A549 (cell line): Measurements from ENCODE around the gene KIFBP. TPM values are rescaled to one million over a fixed set of nuclear protein-coding genes. Genes with fewer than 3 reads are reported as not detected.

Experiments
- ATAC-seq, 2 experiments: fragments of 200-7000 bp in 1 of 2; fragments of >200 bp in 1 of 2; cut with Nextera tagmentation in 1 of 2; cut with Tn5 transposase in 1 of 2; 3 replicates each; pipeline versions ENCODE4 v1.8.0 to v1.9.1; 2018 to 2020; ENCODE audit warnings: mild to moderate bottlenecking in 1 of 2, moderate library complexity in 1 of 2
- CTCF ChIA-PET: fragments of 300-600 bp; sonication (Branson Sonifier 250); formaldehyde crosslinking; extraction: SDS; loops from one replicate; lab custom pipeline; 2021; ENCODE audit warnings: antibody characterized with exemption, inconsistent platforms; lab: Yijun Ruan, JAX
- POLR2A ChIA-PET: fragments of 350-600 bp; formaldehyde crosslinking; extraction: SDS; loops from one replicate; lab custom pipeline; 2021; ENCODE audit warnings: antibody characterized with exemption, inconsistent platforms; lab: Yijun Ruan, JAX
- DNase-seq, 2 experiments: peaks; one replicate each; pipeline versions ENCODE4 v3.0.0 to v3.0.0-alpha.2; 2011 to 2016; ENCODE audit warnings: low read depth in 1 of 2, low spot score in 1 of 2
- FAIRE-seq: peaks from 2 replicates; lab custom pipeline; 2011; peaks lifted over from hg19 to GRCh38; lab: Jason Lieb, UNC
- H3K27ac ChIP-seq, 2 experiments: fragments of >200 bp; sonication (Bioruptor Twin); formaldehyde crosslinking; 3 replicates each; pipeline ENCODE4 v1.5.1; 2016 to 2017
- H3K4me1 ChIP-seq: fragments of >200 bp; sonication (Bioruptor Twin); formaldehyde crosslinking; 3 replicates; pipeline ENCODE4 v1.6.1; 2016
- H3K4me2 ChIP-seq: fragments of >200 bp; sonication (Bioruptor Twin); formaldehyde crosslinking; 3 replicates; pipeline ENCODE4 v1.6.1; 2016
- H3K4me3 ChIP-seq: fragments of >200 bp; sonication (Bioruptor Twin); formaldehyde crosslinking; 3 replicates; pipeline ENCODE4 v1.5.1; 2016
- H3K9me3 ChIP-seq: fragments of >200 bp; sonication (Bioruptor Twin); formaldehyde crosslinking; 3 replicates; pipeline ENCODE4 v1.6.1; 2016
- BHLHE40 ChIP-seq: IDR thresholded peaks from 2 replicates; pipeline ENCODE4 v1.6.1; 2012; ENCODE audit warnings: low read depth, low read length, inconsistent platforms
- CEBPB ChIP-seq, 2 experiments: fragments of >200 bp in 1 of 2; sonication (Bioruptor Twin) in 1 of 2; formaldehyde crosslinking in 1 of 2; IDR thresholded peaks; 2 replicates each; pipeline ENCODE4 v1.6.1; 2012 to 2016
- CHD4 ChIP-seq: fragments of 200-600 bp; sonication (generic); IDR thresholded peaks from 2 replicates; pipeline ENCODE4 v1.6.1; 2016; ENCODE audit warnings: antibody characterized with exemption, mild to moderate bottlenecking, borderline replicate concordance
- EHMT2 ChIP-seq: fragments of 200-600 bp; sonication (generic); IDR thresholded peaks from 2 replicates; pipeline ENCODE4 v1.6.1; 2016; ENCODE audit warnings: antibody characterized with exemption, low read depth, mild to moderate bottlenecking, moderate library complexity
- HDAC2 ChIP-seq: fragments of 200-600 bp; sonication (generic); IDR thresholded peaks from 2 replicates; pipeline ENCODE4 v1.6.1; 2016
- HEYL ChIP-seq: fragments of 250-450 bp; sonication (Bioruptor Pico); IDR thresholded peaks from 2 replicates; pipeline ENCODE4 v1.8.0; 2021; ENCODE audit warnings: mild to moderate bottlenecking, moderate library complexity
- KDM1A ChIP-seq: fragments of 200-600 bp; sonication (generic); IDR thresholded peaks from 2 replicates; pipeline ENCODE4 v1.6.1; 2016; ENCODE audit warnings: low read depth, mild to moderate bottlenecking
- MYC ChIP-seq: IDR thresholded peaks from 2 replicates; pipeline ENCODE4 v1.6.1; 2012; ENCODE audit warnings: mild to moderate bottlenecking, inconsistent platforms, low read length, improper control_type of control experiment, borderline replicate concordance
- PHF8 ChIP-seq: fragments of 200-600 bp; sonication (generic); IDR thresholded peaks from 2 replicates; pipeline ENCODE4 v1.6.1; 2016; ENCODE audit warnings: low read depth, mild to moderate bottlenecking, antibody characterized with exemption, moderate library complexity, borderline replicate concordance
- POLR2AphosphoS2 ChIP-seq: conservative IDR thresholded peaks from 2 replicates; pipeline ENCODE4 v1.6.1; 2012; ENCODE audit warnings: low read length, improper control_type of control experiment, inconsistent platforms
- RFX5 ChIP-seq: fragments of 450-650 bp; IDR thresholded peaks from 2 replicates; pipeline ENCODE4 v1.7.1; 2014; ENCODE audit warnings: antibody characterized with exemption, mild to moderate bottlenecking, moderate library complexity
- RNF2 ChIP-seq: fragments of 200-600 bp; sonication (generic); IDR thresholded peaks from 2 replicates; pipeline ENCODE4 v1.6.1; 2016; ENCODE audit warnings: low read depth, mild to moderate bottlenecking, antibody characterized with exemption, moderate library complexity, borderline replicate concordance
- SREBF2 ChIP-seq: fragments of 450-650 bp; IDR thresholded peaks from 2 replicates; pipeline ENCODE4 v1.6.1; 2014; ENCODE audit warnings: mild to moderate bottlenecking, moderate library complexity
- ZC3H11A ChIP-seq: fragments of 450-650 bp; IDR thresholded peaks from 2 replicates; pipeline ENCODE4 v1.6.1; 2014; ENCODE audit warnings: antibody characterized with exemption, mild to moderate bottlenecking
- ZNF302 ChIP-seq: fragments of 250-450 bp; sonication (Bioruptor Pico); IDR thresholded peaks from 2 replicates; pipeline ENCODE4 v1.9.0; 2021; ENCODE audit warnings: inconsistent platforms, mild to moderate bottlenecking, moderate library complexity
- ZSCAN20 ChIP-seq: fragments of 250-450 bp; sonication (Bioruptor Pico); IDR thresholded peaks from 2 replicates; pipeline ENCODE4 v1.8.0; 2022; ENCODE audit warnings: mild to moderate bottlenecking, moderate library complexity
- WGBS: methylation state at CpG from one replicate; pipeline ENCODE4 v1.1.6; 2017; ENCODE audit errors: missing lambda C conversion rate; 5-methylcytosine and 5-hydroxymethylcytosine counted together
- polyA plus RNA-seq, 4 experiments: library from polyadenylated mRNA; depleted of rRNA in 3 of 4; stranded (reverse); fragments of >200 nt; fragmentation: RNase III in 1 of 4; extraction: RNeasy Plus Mini Kit Qiagen cat#74134 plus additional on column Dnase treatment in 1 of 4; gene quantifications; 2 replicates in 3 of 4; 3 replicates in 1 of 4; pipeline ENCODE4 v1.2.3, GENCODE V29; 2011 to 2017
- TF ChIP-seq, protein P1 (sequence below): fragments of 200-600 bp; sonication (generic); IDR thresholded peaks from 2 replicates; pipeline ENCODE4 v1.6.1; 2016; ENCODE audit warnings: antibody characterized with exemption, mild to moderate bottlenecking, moderate library complexity
- TF ChIP-seq, protein P2 (sequence below): fragments of >200 bp; sonication (Bioruptor Twin); formaldehyde crosslinking; IDR thresholded peaks from 3 replicates; pipeline ENCODE4 v1.6.1; 2016
- TF ChIP-seq, protein P3 (sequence below): fragments of 250-450 bp; sonication (Bioruptor Pico); IDR thresholded peaks from 2 replicates; pipeline ENCODE4 v1.5.0; 2021; ENCODE audit warnings: mild to moderate bottlenecking, moderate library complexity, borderline replicate concordance

Gene KIFBP
- polyA plus RNA-seq, 2 of the 4 experiments (the other 2 are of a cell fraction), result 36.1 to 53.8 TPM

DNA sequence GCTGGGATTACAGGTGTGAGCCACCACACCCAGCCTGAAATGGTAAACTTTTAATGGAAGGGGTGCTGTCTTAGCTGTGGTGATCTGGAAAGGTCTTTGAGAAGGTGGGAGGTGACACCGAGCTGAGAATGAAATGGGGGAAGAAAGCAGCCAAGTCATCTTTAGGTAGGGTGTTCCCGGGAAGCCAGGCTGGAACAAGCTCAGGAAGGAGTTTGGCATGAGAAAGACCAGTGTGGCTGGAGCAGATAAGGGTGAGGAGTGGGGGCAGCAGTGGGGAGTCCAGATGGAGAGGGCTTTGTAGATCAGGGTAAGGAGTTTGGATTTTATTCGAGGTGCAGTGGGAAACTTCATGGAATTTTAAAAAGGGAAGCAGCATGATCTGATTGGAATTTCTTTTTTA, 30.0 kb downstream of the KIFBP start:
- WGBS, result 85% methylated on average over 3 of the region's 3 CpGs
- FAIRE-seq (no peak), ATAC-seq (no peak), DNase-seq (no peak)
- Histone ChIP-seq H3K4me1 (no peaks in the 10 kb centered on the region), H3K9me3 (no peaks in the 10 kb centered on the region), H3K4me2 (no peak overlapping the region), H3K27ac (no peak overlapping the region), H3K4me3 (no peak overlapping the region)
- POLR2A ChIA-PET, result no interaction called here
- TF ChIP-seq SREBF2 (no peak), RFX5 (no peak), POLR2AphosphoS2 (no peak), ZSCAN20 (no peak)
- CTCF ChIA-PET, result interaction anchor here (1.0 to 1.7 kb wide), 5 partner anchors 13 to 90 kb away, joined by 3 to 7 read pairs (median 4); no protein-coding TSS in a partner anchor

DNA sequence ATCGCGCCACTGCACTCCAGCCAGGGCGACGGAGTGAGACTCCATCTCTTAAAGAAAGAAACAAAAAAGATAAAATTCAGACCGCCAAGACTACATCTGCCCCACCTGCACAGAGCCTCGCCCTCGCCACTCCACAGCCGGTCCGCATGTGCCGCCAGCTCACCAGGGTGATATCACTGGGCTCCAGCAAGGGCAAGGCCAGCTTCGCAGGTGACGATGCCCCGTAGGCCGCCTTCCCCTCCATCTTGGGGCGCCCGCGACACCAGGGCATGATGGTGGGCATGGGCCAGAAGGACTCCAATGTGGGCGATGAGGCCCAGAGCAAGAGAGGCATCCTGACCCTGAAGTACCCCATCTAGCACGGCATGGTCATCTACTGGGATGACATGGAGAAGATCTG, 34.0 kb downstream of the KIFBP start:
- no peak overlapping the region for H3K4me3 ChIP-seq
- ATAC-seq, result no peak
- CTCF ChIA-PET, result interaction anchor here (1.0 kb wide), 2 partner anchors 70 to 76 kb away, joined by 3 read pairs; no protein-coding TSS in a partner anchor
- no peaks in the 10 kb centered on the region for H3K9me3 ChIP-seq
- POLR2A ChIA-PET, result no interaction called here
- H3K4me1 ChIP-seq, result no peaks in the 10 kb centered on the region
- 95% methylated on average over 19 of the region's 19 CpGs for WGBS
- no peak overlapping the region for H3K4me2 ChIP-seq
- TF ChIP-seq HDAC2 (no peak), POLR2AphosphoS2 (no peak), ZC3H11A (no peak), ZNF302 (CRISPR knock-in tag) (no peak), ZSCAN20 (no peak), CHD4 (no peak), MYC (no peak), RNF2 (no peak), KDM1A (no peak), EHMT2 (no peak), BHLHE40 (no peak), PHF8 (no peak)
- TF ChIP-seq, protein P1, sequence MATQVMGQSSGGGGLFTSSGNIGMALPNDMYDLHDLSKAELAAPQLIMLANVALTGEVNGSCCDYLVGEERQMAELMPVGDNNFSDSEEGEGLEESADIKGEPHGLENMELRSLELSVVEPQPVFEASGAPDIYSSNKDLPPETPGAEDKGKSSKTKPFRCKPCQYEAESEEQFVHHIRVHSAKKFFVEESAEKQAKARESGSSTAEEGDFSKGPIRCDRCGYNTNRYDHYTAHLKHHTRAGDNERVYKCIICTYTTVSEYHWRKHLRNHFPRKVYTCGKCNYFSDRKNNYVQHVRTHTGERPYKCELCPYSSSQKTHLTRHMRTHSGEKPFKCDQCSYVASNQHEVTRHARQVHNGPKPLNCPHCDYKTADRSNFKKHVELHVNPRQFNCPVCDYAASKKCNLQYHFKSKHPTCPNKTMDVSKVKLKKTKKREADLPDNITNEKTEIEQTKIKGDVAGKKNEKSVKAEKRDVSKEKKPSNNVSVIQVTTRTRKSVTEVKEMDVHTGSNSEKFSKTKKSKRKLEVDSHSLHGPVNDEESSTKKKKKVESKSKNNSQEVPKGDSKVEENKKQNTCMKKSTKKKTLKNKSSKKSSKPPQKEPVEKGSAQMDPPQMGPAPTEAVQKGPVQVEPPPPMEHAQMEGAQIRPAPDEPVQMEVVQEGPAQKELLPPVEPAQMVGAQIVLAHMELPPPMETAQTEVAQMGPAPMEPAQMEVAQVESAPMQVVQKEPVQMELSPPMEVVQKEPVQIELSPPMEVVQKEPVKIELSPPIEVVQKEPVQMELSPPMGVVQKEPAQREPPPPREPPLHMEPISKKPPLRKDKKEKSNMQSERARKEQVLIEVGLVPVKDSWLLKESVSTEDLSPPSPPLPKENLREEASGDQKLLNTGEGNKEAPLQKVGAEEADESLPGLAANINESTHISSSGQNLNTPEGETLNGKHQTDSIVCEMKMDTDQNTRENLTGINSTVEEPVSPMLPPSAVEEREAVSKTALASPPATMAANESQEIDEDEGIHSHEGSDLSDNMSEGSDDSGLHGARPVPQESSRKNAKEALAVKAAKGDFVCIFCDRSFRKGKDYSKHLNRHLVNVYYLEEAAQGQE, result no peak
- TF ChIP-seq, protein P2, sequence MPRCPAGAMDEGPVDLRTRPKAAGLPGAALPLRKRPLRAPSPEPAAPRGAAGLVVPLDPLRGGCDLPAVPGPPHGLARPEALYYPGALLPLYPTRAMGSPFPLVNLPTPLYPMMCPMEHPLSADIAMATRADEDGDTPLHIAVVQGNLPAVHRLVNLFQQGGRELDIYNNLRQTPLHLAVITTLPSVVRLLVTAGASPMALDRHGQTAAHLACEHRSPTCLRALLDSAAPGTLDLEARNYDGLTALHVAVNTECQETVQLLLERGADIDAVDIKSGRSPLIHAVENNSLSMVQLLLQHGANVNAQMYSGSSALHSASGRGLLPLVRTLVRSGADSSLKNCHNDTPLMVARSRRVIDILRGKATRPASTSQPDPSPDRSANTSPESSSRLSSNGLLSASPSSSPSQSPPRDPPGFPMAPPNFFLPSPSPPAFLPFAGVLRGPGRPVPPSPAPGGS, result no peak
- TF ChIP-seq, all 56 proteins: peak for 0
- FAIRE-seq, result no peak
- no peak overlapping the region for H3K27ac ChIP-seq
- no peak for DNase-seq

DNA sequence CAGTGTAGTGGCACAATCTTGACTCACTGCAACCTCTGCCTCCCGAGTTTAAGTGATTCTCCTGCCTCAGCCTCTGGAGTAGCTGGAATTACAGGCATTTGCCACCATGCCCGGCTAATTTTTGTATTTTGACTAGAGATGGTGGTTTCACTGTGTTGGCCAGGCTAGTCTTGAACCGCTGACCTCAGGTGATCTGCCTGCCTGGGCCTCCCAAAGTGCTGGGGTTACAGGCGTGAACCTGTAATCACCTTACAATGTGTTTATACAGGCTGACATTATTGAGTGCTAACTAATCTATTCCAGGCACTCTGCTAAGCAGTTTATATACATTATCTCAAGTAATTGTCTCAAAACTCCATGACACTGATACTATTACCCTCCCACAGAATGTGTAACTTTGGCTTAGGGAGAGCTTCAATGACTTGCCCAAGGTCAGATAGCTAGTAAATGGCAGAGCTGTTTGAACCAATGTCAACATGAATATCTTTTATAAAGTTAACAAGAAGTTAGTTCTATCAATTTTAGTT, 36.8 kb downstream of the KIFBP start:
- POLR2A ChIA-PET, result no interaction called here
- CTCF ChIA-PET, result interaction anchor here (0.9 to 1.3 kb wide), 2 partner anchors 20 to 67 kb away, joined by 3 to 5 read pairs; no protein-coding TSS in a partner anchor
- no peak overlapping the region for H3K27ac ChIP-seq
- H3K4me3 ChIP-seq, result no peak overlapping the region
- FAIRE-seq, result no peak
- no peak for DNase-seq
- H3K4me2 ChIP-seq, result no peak overlapping the region
- no peaks in the 10 kb centered on the region for H3K4me1 ChIP-seq
- H3K9me3 ChIP-seq, result no peaks in the 10 kb centered on the region
- whole genome bisulfite sequencing, result 58% methylated on average over 4 of the region's 4 CpGs
- TF ChIP-seq HDAC2, result no peak
- TF ChIP-seq PHF8, result no peak
- no peak for TF ChIP-seq CEBPB (IDR thresholded peaks at IDR 0.05)
- no peak for TF ChIP-seq CHD4
- no peak for TF ChIP-seq HEYL (CRISPR knock-in tag)
- TF ChIP-seq POLR2AphosphoS2, result no peak
- TF ChIP-seq, protein P3, sequence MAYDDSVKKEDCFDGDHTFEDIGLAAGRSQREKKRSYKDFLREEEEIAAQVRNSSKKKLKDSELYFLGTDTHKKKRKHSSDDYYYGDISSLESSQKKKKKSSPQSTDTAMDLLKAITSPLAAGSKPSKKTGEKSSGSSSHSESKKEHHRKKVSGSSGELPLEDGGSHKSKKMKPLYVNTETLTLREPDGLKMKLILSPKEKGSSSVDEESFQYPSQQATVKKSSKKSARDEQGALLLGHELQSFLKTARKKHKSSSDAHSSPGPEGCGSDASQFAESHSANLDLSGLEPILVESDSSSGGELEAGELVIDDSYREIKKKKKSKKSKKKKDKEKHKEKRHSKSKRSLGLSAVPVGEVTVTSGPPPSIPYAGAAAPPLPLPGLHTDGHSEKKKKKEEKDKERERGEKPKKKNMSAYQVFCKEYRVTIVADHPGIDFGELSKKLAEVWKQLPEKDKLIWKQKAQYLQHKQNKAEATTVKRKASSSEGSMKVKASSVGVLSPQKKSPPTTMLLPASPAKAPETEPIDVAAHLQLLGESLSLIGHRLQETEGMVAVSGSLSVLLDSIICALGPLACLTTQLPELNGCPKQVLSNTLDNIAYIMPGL (CRISPR knock-in tag), result no peak
- ATAC-seq, result no peak
